ENCODE measurements around the gene SLC5A8.

SLC5A8 gene

GRCh38 chr12:101204602-101205304 is 5.3 kb downstream of the SLC5A8 start:
- DNase-seq (ENCODE audit: extremely low read depth, low read depth) = no peak
- TF ChIP-seq CTCF (IDR thresholded peaks at IDR 0.05; ENCODE audit: low read depth, low read length) = no peak

- no peak for TF ChIP-seq CTCF (IDR thresholded peaks at IDR 0.05; ENCODE audit: low read depth, low read length)
- no peak for DNase-seq (ENCODE audit: extremely low read depth, low read depth)
Observed at GRCh38 chr12:101200824-101201223, 9.2 kb downstream of the SLC5A8 start.

GRCh38 chr12:101200145-101200544 is 9.9 kb downstream of the SLC5A8 start:
- TF ChIP-seq CTCF (IDR thresholded peaks at IDR 0.05; ENCODE audit: low read depth, low read length) = no peak
- DNase-seq (ENCODE audit: extremely low read depth, low read depth) = no peak

- DNase-seq (ENCODE audit: extremely low read depth, low read depth) = no peak
- no peak for TF ChIP-seq CTCF (IDR thresholded peaks at IDR 0.05; ENCODE audit: low read depth, low read length)
Observed at GRCh38 chr12:101186291-101186690, 23.7 kb downstream of the SLC5A8 start.

- no peak for DNase-seq (ENCODE audit: extremely low read depth, low read depth)
- TF ChIP-seq CTCF (IDR thresholded peaks at IDR 0.05; ENCODE audit: low read depth, low read length) = no peak
Observed at GRCh38 chr12:101181776-101182175, 28.3 kb downstream of the SLC5A8 start.

GRCh38 chr12:101174541-101174940 is 35.5 kb downstream of the SLC5A8 start:
- TF ChIP-seq CTCF (IDR thresholded peaks at IDR 0.05; ENCODE audit: low read depth, low read length) = no peak
- DNase-seq (ENCODE audit: extremely low read depth, low read depth) = no peak

GRCh38 chr12:101173197-101173749 is 36.8 kb downstream of the SLC5A8 start:
- no peak for DNase-seq (ENCODE audit: extremely low read depth, low read depth)
- TF ChIP-seq CTCF (IDR thresholded peaks at IDR 0.05; ENCODE audit: low read depth, low read length) = no peak
